ENCODE results near the gene DUSP2. TPM values are rescaled to one million over a fixed set of nuclear protein-coding genes. Genes with fewer than 3 reads are reported as not detected.

Gene DUSP2
- total and polyA plus RNA-seq, 8 donors, result 0.82 to 5.7 (median 1.7) TPM

GRCh38 chr2:96123290-96123689, 21.9 kb downstream of the DUSP2 start:
- H3K27me3 ChIP-seq, result peaks cover 0 to 37% of the 10 kb centered on the region in 2 donors
- no peak for ATAC-seq

GRCh38 chr2:96122391-96122790, 22.8 kb downstream of the DUSP2 start:
- H3K4me1 ChIP-seq, result no peaks in the 10 kb centered on the region
- TF ChIP-seq CTCF (IDR thresholded peaks at IDR 0.05), result no peak
- intact Hi-C loops (cut with DNase I), result no loop called here
- peaks cover 0 to 46% of the 10 kb centered on the region in 2 donors for H3K27me3 ChIP-seq
- DNase-seq (peak in 1 of 4 donors; percentile 44), ATAC-seq (no peak)
- H3K9me3 ChIP-seq, result no peaks in the 10 kb centered on the region
- H3K36me3 ChIP-seq, result no peaks in the 10 kb centered on the region
- no peak overlapping the region for H3K27ac ChIP-seq
- no peak overlapping the region for H3K4me3 ChIP-seq

More at GRCh38 chr2:96123290-96123689, 21.9 kb downstream of the DUSP2 start:
- Histone ChIP-seq H3K36me3 (no peaks in the 10 kb centered on the region), H3K9me3 (no peaks in the 10 kb centered on the region), H3K4me3 (no peak overlapping the region), H3K27ac (no peak overlapping the region), H3K4me1 (no peaks in the 10 kb centered on the region)
- intact Hi-C loops (cut with DNase I), result no loop called here
- peak in 1 of 4 donors; percentile 20 for DNase-seq
- no peak for TF ChIP-seq CTCF (IDR thresholded peaks at IDR 0.05)

GRCh38 chr2:96121414-96121813, 23.8 kb downstream of the DUSP2 start:
- intact Hi-C loops (cut with DNase I), result no loop called here
- no peak for TF ChIP-seq CTCF (IDR thresholded peaks at IDR 0.05)
- ATAC-seq, result no peak
- DNase-seq, result no peak
- H3K4me3 ChIP-seq, result no peak overlapping the region
- no peak overlapping the region for H3K27ac ChIP-seq
- H3K9me3 ChIP-seq, result no peaks in the 10 kb centered on the region
- peaks cover 4 to 55% of the 10 kb centered on the region in 2 donors for H3K27me3 ChIP-seq
- H3K36me3 ChIP-seq, result no peaks in the 10 kb centered on the region
- H3K4me1 ChIP-seq, result peaks cover 0 to 10% of the 10 kb centered on the region in 2 donors

- Histone ChIP-seq H3K4me1 (peaks cover 4 to 14% of the 10 kb centered on the region in 2 donors), H3K27me3 (peaks cover 8 to 60% of the 10 kb centered on the region in 2 donors), H3K4me3 (no peak overlapping the region), H3K9me3 (no peaks in the 10 kb centered on the region), H3K36me3 (no peaks in the 10 kb centered on the region), H3K27ac (no peak overlapping the region)
- DNase-seq (peak in 1 of 4 donors; percentile 20), ATAC-seq (no peak)
- TF ChIP-seq CTCF (IDR thresholded peaks at IDR 0.05), result no peak
- intact Hi-C loops (cut with DNase I), result no loop called here
These were observed 24.2 kb downstream of the DUSP2 start for GRCh38 chr2:96120991-96121390.

- Histone ChIP-seq H3K9me3 (no peaks in the 10 kb centered on the region), H3K27me3 (peaks cover 16 to 68% of the 10 kb centered on the region in 2 donors), H3K27ac (no peak overlapping the region), H3K36me3 (no peaks in the 10 kb centered on the region), H3K4me3 (no peak overlapping the region), H3K4me1 (peaks cover 4 to 15% of the 10 kb centered on the region in 2 donors)
- DNase-seq (peak in 1 of 4 donors; percentile 37), ATAC-seq (no peak)
- intact Hi-C loops (cut with DNase I), result no loop called here
- no peak for TF ChIP-seq CTCF (IDR thresholded peaks at IDR 0.05)
These were observed 25.0 kb downstream of the DUSP2 start for GRCh38 chr2:96120091-96120720.

All from left lung (tissue), 10 donors.